GM10248 (cell line): ENCODE measurements around the gene SPATA18.

ENCODE experiments used
- CTCF ChIA-PET: fragments of 300-600 bp; sonication (Branson Sonifier 250); formaldehyde crosslinking; extraction: SDS; loops from one replicate; lab custom pipeline; 2021; ENCODE audit warnings: antibody characterized with exemption; lab: Yijun Ruan, JAX
- POLR2A ChIA-PET: fragments of 350-650 bp; sonication (Branson Sonifier 250); formaldehyde crosslinking; extraction: SDS; loops from one replicate; lab custom pipeline; 2020; ENCODE audit warnings: antibody characterized with exemption; lab: Yijun Ruan, JAX
- DNase-seq: peaks from one replicate; pipeline ENCODE4 v3.0.0; 2012; ENCODE audit errors: extremely low spot score
- TF ChIP-seq, protein P1 (sequence below): IDR thresholded peaks from 2 replicates; pipeline ENCODE4 v1.5.1; 2012; ENCODE audit warnings: mild to moderate bottlenecking, low read depth; ENCODE audit errors: extremely low read depth, missing control alignments, control extremely low read depth

The SPATA18 gene

DNA sequence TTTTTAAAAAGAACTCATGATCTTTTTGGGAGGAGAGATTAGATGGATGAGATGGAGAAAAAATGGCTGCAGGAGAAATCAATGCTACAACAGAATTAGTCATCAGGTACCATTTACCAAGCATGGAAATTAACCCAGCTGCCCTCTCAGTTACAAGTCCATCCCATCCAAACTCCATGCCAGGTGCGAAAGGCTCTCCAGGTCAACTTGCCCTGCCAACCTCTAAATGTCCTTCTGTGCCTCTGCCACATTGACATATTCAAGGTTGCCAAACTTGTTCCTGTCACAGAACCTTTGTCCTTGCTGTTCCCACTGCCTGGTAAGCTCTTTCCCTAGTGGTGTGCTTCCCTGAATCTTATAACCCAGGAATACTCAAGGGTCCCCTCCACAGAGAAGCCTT is 7.2 kb downstream of the SPATA18 start:
- POLR2A ChIA-PET = no interaction called here
- DNase-seq = no peak
- TF ChIP-seq, protein P1, sequence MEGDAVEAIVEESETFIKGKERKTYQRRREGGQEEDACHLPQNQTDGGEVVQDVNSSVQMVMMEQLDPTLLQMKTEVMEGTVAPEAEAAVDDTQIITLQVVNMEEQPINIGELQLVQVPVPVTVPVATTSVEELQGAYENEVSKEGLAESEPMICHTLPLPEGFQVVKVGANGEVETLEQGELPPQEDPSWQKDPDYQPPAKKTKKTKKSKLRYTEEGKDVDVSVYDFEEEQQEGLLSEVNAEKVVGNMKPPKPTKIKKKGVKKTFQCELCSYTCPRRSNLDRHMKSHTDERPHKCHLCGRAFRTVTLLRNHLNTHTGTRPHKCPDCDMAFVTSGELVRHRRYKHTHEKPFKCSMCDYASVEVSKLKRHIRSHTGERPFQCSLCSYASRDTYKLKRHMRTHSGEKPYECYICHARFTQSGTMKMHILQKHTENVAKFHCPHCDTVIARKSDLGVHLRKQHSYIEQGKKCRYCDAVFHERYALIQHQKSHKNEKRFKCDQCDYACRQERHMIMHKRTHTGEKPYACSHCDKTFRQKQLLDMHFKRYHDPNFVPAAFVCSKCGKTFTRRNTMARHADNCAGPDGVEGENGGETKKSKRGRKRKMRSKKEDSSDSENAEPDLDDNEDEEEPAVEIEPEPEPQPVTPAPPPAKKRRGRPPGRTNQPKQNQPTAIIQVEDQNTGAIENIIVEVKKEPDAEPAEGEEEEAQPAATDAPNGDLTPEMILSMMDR = no peak
- CTCF ChIA-PET = interaction anchor here (1.2 to 1.3 kb wide), 2 partner anchors 15 to 26 kb away, joined by 3 read pairs; no protein-coding TSS in a partner anchor

DNA sequence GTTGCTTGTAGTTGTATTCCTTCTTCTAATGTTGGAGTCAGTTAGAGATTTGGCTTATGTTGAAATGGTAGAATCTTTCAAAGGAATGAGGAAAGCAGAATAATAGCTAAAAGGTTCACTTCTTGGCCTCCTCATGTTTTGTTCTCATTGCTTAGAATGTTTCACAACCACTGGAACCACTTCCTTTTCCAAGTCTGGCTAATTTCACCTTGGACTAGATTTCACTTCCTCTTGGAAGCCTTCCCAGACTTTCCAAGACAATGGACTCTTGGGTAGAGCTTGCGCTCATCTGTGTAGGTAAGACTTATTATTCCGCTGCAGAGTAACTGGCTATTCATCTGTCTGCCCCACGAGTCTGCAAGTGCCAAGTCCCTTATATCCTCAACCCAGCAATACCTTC is 8.3 kb downstream of the SPATA18 start:
- ChIA-PET POLR2A (no interaction called here), CTCF (interaction anchor here (1.2 to 1.3 kb wide), 2 partner anchors 14 to 25 kb away, joined by 3 read pairs; no protein-coding TSS in a partner anchor)
- TF ChIP-seq, protein P1 = no peak
- no peak for DNase-seq

DNA sequence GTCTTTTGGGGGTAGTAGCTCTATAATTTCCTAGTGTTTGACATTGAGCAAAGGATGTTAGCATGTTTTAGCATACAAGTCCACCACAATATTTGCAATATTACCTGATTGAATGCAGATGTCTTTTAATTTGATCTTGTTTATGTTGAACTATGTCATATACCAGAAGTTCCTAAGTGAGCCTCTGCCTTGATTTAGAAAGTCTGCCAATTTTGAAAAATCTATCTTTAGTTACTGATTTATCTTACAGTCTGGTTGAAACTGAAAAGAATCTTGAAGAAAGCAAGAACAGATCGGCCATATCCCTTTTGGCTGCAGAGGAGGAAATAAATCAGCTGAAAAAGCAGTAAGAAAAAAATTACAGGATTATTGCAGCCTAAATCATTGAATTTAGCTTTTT is 18.5 kb downstream of the SPATA18 start:
- CTCF ChIA-PET = no interaction called here
- DNase-seq = no peak
- POLR2A ChIA-PET = no interaction called here
- TF ChIP-seq, protein P1 = no peak

DNA sequence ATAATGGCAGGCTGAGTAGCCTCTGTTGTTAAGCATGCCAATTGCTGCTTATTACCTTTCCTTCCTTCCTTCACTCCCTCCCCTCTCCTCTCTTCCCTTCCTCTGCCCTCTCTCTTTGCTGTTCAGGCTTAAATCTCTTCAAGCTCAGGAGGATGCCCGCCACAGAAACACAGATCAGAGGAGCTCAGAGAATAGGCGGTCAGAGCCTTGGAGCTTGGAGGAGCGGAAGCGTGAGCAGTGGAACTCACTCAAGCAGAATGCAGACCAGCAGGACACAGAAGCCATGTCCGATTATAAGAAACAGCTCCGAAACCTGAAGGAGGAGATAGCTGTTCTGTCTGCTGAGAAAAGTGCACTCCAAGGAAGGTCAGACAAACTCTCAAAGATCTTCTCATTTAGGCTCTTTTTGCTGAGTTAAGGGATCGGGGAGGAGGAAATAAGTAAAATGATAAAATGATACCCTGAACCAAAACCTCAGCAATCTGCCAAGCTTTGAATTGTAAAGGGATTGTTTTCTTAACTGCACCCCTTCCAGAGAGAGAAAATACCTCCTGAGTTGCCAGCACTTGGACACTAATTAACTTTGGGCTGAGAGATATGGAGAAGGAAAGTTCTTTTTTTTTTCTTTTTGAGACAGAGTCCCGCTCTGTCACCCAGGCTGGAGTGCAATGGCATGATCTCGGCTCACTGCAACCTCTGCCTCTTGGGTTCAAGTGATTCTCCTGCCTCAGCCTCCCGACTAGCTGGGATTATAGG is 20.9 kb downstream of the SPATA18 start:
- POLR2A ChIA-PET = no interaction called here
- DNase-seq = no peak
- TF ChIP-seq, protein P1 = no peak
- CTCF ChIA-PET = no interaction called here

DNA sequence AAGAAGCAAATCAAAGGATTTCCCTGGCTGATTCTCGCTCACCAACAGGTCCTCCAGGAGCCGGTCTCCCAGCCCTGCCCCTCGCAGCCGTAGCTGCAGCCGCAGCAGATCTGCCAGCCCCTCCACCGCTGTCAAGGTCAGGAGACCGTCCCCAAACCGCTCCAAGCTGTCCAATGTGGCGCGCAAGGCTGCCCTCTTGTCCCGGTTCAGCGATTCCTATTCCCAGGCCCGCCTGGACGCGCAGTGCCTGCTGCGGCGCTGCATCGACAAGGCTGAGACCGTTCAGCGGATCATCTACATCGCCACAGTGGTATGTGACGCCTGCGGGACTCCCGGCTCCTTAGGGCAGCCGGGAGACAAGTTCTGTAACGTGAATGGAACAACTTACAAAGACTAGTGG is 25.6 kb downstream of the SPATA18 start:
- CTCF ChIA-PET = no interaction called here
- no peak for DNase-seq

DNA sequence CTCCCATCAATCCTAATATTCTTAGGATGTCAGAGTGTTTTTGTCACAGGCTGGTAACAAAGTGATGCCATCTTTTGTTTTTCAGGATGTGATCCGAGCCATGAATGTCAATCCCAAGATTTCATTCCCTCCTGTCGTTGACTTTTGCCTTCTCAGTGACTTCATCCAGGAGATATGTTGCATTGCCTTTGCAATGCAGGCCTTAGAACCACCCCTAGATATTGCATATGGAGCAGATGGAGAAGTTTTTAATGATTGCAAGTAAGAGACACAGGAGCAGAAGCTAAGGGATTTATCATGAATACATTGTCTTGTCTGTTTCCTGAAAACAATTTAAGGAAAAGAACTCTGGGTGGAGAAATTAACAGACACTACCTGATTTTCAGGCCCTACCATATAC is 28.6 kb downstream of the SPATA18 start:
- ChIA-PET CTCF (no interaction called here), POLR2A (no interaction called here)
- DNase-seq = no peak
- TF ChIP-seq, protein P1 = no peak

More for the DNA sequence above, 25.6 kb downstream of the SPATA18 start:
- TF ChIP-seq, protein P1 = no peak
- POLR2A ChIA-PET = no interaction called here
